ENCODE data around the gene PCGF3.
"Not testable (repeated sequence)": the region's sequence is repeated elsewhere in the genome, so short reads cannot be mapped to it uniquely, and the experiment has no call there.

The PCGF3 gene

GRCh38 chr4:699816-700580, 5.6 kb upstream of the PCGF3 start:
- H3K27me3 ChIP-seq (ENCODE audit: insufficient read depth, low read length), result no peaks in the 10 kb centered on the region
- peak overlapping the region; percentile 65 for H3K27ac ChIP-seq (ENCODE audit: low read depth, low read length)
- H3K4me3 ChIP-seq (ENCODE audit: low read depth, low read length), result no peak overlapping the region
- H3K79me2 ChIP-seq (ENCODE audit: control insufficient read depth, insufficient read depth, low read length, unreplicated experiment), result no peaks in the 10 kb centered on the region
- no peaks in the 10 kb centered on the region for H3K36me3 ChIP-seq (ENCODE audit: insufficient read depth, low read length)
- peaks cover 7% of the 10 kb centered on the region for H3K4me1 ChIP-seq (ENCODE audit: control insufficient read depth, insufficient read depth, low read length, unreplicated experiment)
- no peak overlapping the region for H2AFZ ChIP-seq (ENCODE audit: low read length, unreplicated experiment)

- H3K27ac ChIP-seq (ENCODE audit: low read depth, low read length), result no peak overlapping the region
- H3K79me2 ChIP-seq (ENCODE audit: control insufficient read depth, insufficient read depth, low read length, unreplicated experiment), result no peaks in the 10 kb centered on the region
- H3K4me3 ChIP-seq (ENCODE audit: low read depth, low read length), result no peak overlapping the region
- no peaks in the 10 kb centered on the region for H3K36me3 ChIP-seq (ENCODE audit: insufficient read depth, low read length)
- no peaks in the 10 kb centered on the region for H3K27me3 ChIP-seq (ENCODE audit: insufficient read depth, low read length)
- H2AFZ ChIP-seq (ENCODE audit: low read length, unreplicated experiment), result no peak overlapping the region
- H3K4me1 ChIP-seq (ENCODE audit: control insufficient read depth, insufficient read depth, low read length, unreplicated experiment), result peaks cover 7% of the 10 kb centered on the region
Observed at GRCh38 chr4:700587-701264, 4.9 kb upstream of the PCGF3 start.

- H3K27ac ChIP-seq (ENCODE audit: low read depth, low read length), result no peak overlapping the region
- no peak overlapping the region for H2AFZ ChIP-seq (ENCODE audit: low read length, unreplicated experiment)
- no peaks in the 10 kb centered on the region for H3K36me3 ChIP-seq (ENCODE audit: insufficient read depth, low read length)
- no peak overlapping the region for H3K4me3 ChIP-seq (ENCODE audit: low read depth, low read length)
- H3K79me2 ChIP-seq (ENCODE audit: control insufficient read depth, insufficient read depth, low read length, unreplicated experiment), result peaks cover 14% of the 10 kb centered on the region
- peaks cover 11% of the 10 kb centered on the region for H3K4me1 ChIP-seq (ENCODE audit: control insufficient read depth, insufficient read depth, low read length, unreplicated experiment)
- H3K27me3 ChIP-seq (ENCODE audit: insufficient read depth, low read length), result no peaks in the 10 kb centered on the region
Observed at GRCh38 chr4:702618-703048, 3.0 kb upstream of the PCGF3 start.

GRCh38 chr4:703336-704197, 2.1 kb upstream of the PCGF3 start:
- Histone ChIP-seq H2AFZ (ENCODE audit: low read length, unreplicated experiment) (no peak overlapping the region), H3K36me3 (ENCODE audit: insufficient read depth, low read length) (no peaks in the 10 kb centered on the region), H3K27me3 (ENCODE audit: insufficient read depth, low read length) (no peaks in the 10 kb centered on the region), H3K4me3 (ENCODE audit: low read depth, low read length) (no peak overlapping the region), H3K4me1 (ENCODE audit: control insufficient read depth, insufficient read depth, low read length, unreplicated experiment) (peaks cover 11% of the 10 kb centered on the region), H3K27ac (ENCODE audit: low read depth, low read length) (no peak overlapping the region), H3K79me2 (ENCODE audit: control insufficient read depth, insufficient read depth, low read length, unreplicated experiment) (peaks cover 23% of the 10 kb centered on the region)

GRCh38 chr4:704198-704891, 1.3 kb upstream of the PCGF3 start:
- peaks cover 11% of the 10 kb centered on the region for H3K4me1 ChIP-seq (ENCODE audit: control insufficient read depth, insufficient read depth, low read length, unreplicated experiment)
- H3K27me3 ChIP-seq (ENCODE audit: insufficient read depth, low read length), result no peaks in the 10 kb centered on the region
- H2AFZ ChIP-seq (ENCODE audit: low read length, unreplicated experiment), result no peak overlapping the region
- H3K4me3 ChIP-seq (ENCODE audit: low read depth, low read length), result no peak overlapping the region
- no peaks in the 10 kb centered on the region for H3K36me3 ChIP-seq (ENCODE audit: insufficient read depth, low read length)
- no peak overlapping the region for H3K27ac ChIP-seq (ENCODE audit: low read depth, low read length)
- peaks cover 31% of the 10 kb centered on the region for H3K79me2 ChIP-seq (ENCODE audit: control insufficient read depth, insufficient read depth, low read length, unreplicated experiment)

- Histone ChIP-seq H3K4me3 (ENCODE audit: low read depth, low read length) (peak overlapping the region; percentile 86), H3K27ac (ENCODE audit: low read depth, low read length) (no peak overlapping the region), H3K79me2 (ENCODE audit: control insufficient read depth, insufficient read depth, low read length, unreplicated experiment) (peaks cover 36% of the 10 kb centered on the region)
Observed at GRCh38 chr4:704971-705277, 708 bp upstream of the PCGF3 start.

GRCh38 chr4:706083-706633, 526 bp downstream of the PCGF3 start:
- peak overlapping the region; percentile 86 for H3K4me3 ChIP-seq (ENCODE audit: low read depth, low read length)
- H2AFZ ChIP-seq (ENCODE audit: low read length, unreplicated experiment), result peak overlapping the region; percentile 95
- H3K79me2 ChIP-seq (ENCODE audit: control insufficient read depth, insufficient read depth, low read length, unreplicated experiment), result peaks cover 49% of the 10 kb centered on the region
- peak overlapping the region; percentile 65; the same call in 1 of the 2 replicates for H3K27ac ChIP-seq (ENCODE audit: low read depth, low read length)
- not testable (repeated sequence) for H3K27me3 ChIP-seq (ENCODE audit: insufficient read depth, low read length); H3K36me3 ChIP-seq (ENCODE audit: insufficient read depth, low read length); H3K4me1 ChIP-seq (ENCODE audit: control insufficient read depth, insufficient read depth, low read length, unreplicated experiment)

More at GRCh38 chr4:704971-705277, 708 bp upstream of the PCGF3 start:
- H3K36me3 ChIP-seq (ENCODE audit: insufficient read depth, low read length), result no peaks in the 10 kb centered on the region
- H2AFZ ChIP-seq (ENCODE audit: low read length, unreplicated experiment), result no peak overlapping the region
- H3K27me3 ChIP-seq (ENCODE audit: insufficient read depth, low read length), result no peaks in the 10 kb centered on the region
- H3K4me1 ChIP-seq (ENCODE audit: control insufficient read depth, insufficient read depth, low read length, unreplicated experiment), result peaks cover 5% of the 10 kb centered on the region

- Histone ChIP-seq H3K4me3 (ENCODE audit: low read depth, low read length) (peak overlapping the region; percentile 86), H3K27me3 (ENCODE audit: insufficient read depth, low read length) (no peaks in the 10 kb centered on the region), H3K27ac (ENCODE audit: low read depth, low read length) (no peak overlapping the region), H2AFZ (ENCODE audit: low read length, unreplicated experiment) (no peak overlapping the region), H3K4me1 (ENCODE audit: control insufficient read depth, insufficient read depth, low read length, unreplicated experiment) (peaks cover 4% of the 10 kb centered on the region), H3K79me2 (ENCODE audit: control insufficient read depth, insufficient read depth, low read length, unreplicated experiment) (peaks cover 52% of the 10 kb centered on the region), H3K36me3 (ENCODE audit: insufficient read depth, low read length) (no peaks in the 10 kb centered on the region)
Observed at GRCh38 chr4:706834-707598, 1.4 kb downstream of the PCGF3 start.

- Histone ChIP-seq H3K4me1 (ENCODE audit: control insufficient read depth, insufficient read depth, low read length, unreplicated experiment) (peaks cover 4% of the 10 kb centered on the region), H2AFZ (ENCODE audit: low read length, unreplicated experiment) (no peak overlapping the region), H3K4me3 (ENCODE audit: low read depth, low read length) (peak overlapping the region; percentile 21; the same call in 1 of the 2 replicates), H3K27ac (ENCODE audit: low read depth, low read length) (no peak overlapping the region), H3K27me3 (ENCODE audit: insufficient read depth, low read length) (no peaks in the 10 kb centered on the region), H3K36me3 (ENCODE audit: insufficient read depth, low read length) (no peaks in the 10 kb centered on the region), H3K79me2 (ENCODE audit: control insufficient read depth, insufficient read depth, low read length, unreplicated experiment) (peaks cover 62% of the 10 kb centered on the region)
Observed at GRCh38 chr4:707929-708630, 2.4 kb downstream of the PCGF3 start.
